A673 (cell line): ENCODE data around the gene GDF11. TPM values are rescaled to one million over a fixed set of nuclear protein-coding genes. Genes with fewer than 3 reads are reported as not detected.

Experiments
- BruUV-seq: library from RNA; stranded (reverse); fragments of 400-500 nt; replicated peaks from 2 replicates; lab custom pipeline; 2021; lab: Mats Ljungman, UMichigan
- CTCF ChIA-PET: fragments of 300-600 bp; sonication (Branson Sonifier 250); formaldehyde crosslinking; loops from one replicate; lab custom pipeline; 2022; ENCODE audit warnings: antibody characterized with exemption; lab: Charles Lee
- POLR2A ChIA-PET: fragments of 300-600 bp; sonication (Branson Sonifier 250); formaldehyde crosslinking; loops from one replicate; lab custom pipeline; 2022; ENCODE audit warnings: antibody characterized with exemption; ENCODE audit not compliant: low non-redundant PET; lab: Charles Lee
- DNase-seq: peaks from one replicate; pipeline ENCODE4 v3.0.0-alpha.2; 2015; ENCODE audit warnings: low spot score
- H3K27ac ChIP-seq: fragments of 200-600 bp; sonication (generic); 2 replicates; pipeline ENCODE4 v1.5.1; 2016; ENCODE audit warnings: mixed run types, low read depth, mild to moderate bottlenecking, mixed read lengths, antibody characterized with exemption, low read length; ENCODE audit not compliant: poor library complexity, severe bottlenecking
- H3K27me3 ChIP-seq: fragments of 200-600 bp; sonication (generic); replicated peaks from 2 replicates; pipeline ENCODE4 v1.6.1; 2017; ENCODE audit warnings: mixed run types, low read depth, mild to moderate bottlenecking, mixed read lengths, antibody characterized with exemption, low read length; ENCODE audit not compliant: insufficient read depth, poor library complexity
- H3K36me3 ChIP-seq: fragments of 200-600 bp; sonication (generic); 2 replicates; pipeline ENCODE4 v1.6.1; 2016; ENCODE audit warnings: mixed run types, mild to moderate bottlenecking, mixed read lengths, antibody characterized with exemption, low read length; ENCODE audit not compliant: insufficient read depth, poor library complexity, severe bottlenecking
- H3K4me1 ChIP-seq: fragments of 200-600 bp; sonication (generic); 2 replicates; pipeline ENCODE4 v1.6.1; 2017; ENCODE audit warnings: mixed run types, mild to moderate bottlenecking, mixed read lengths, antibody characterized with exemption, low read length; ENCODE audit not compliant: insufficient read depth, poor library complexity, severe bottlenecking
- H3K4me3 ChIP-seq: fragments of 200-600 bp; sonication (generic); 2 replicates; pipeline ENCODE4 v1.5.1; 2016; ENCODE audit warnings: low read depth, mixed run types, mild to moderate bottlenecking, mixed read lengths, low read length; ENCODE audit not compliant: poor library complexity, severe bottlenecking
- H3K9me3 ChIP-seq: fragments of 200-600 bp; sonication (generic); 2 replicates; pipeline ENCODE4 v1.6.1; 2016; ENCODE audit warnings: mixed run types, low read depth, mild to moderate bottlenecking, mixed read lengths, antibody characterized with exemption, low read length; ENCODE audit not compliant: poor library complexity, severe bottlenecking
- EZH2 ChIP-seq: fragments of 200-600 bp; sonication (generic); IDR thresholded peaks from 2 replicates; pipeline ENCODE4 v1.6.1; 2017; ENCODE audit warnings: borderline replicate concordance, low read depth, mild to moderate bottlenecking, mixed read lengths, antibody characterized with exemption, low read length; ENCODE audit not compliant: poor library complexity, severe bottlenecking
- intact Hi-C: fragments of 100-400 bp; cut with micrococcal nuclease; formaldehyde crosslinking; loops from one replicate; pipeline ENCODE4 v1.10.0; 2022; ENCODE audit not compliant: unreplicated experiment
- total RNA-seq: library from RNA; stranded (reverse); gene quantifications from 2 replicates; pipeline ENCODE4 v1.2.3, GENCODE V29; 2021
- TF ChIP-seq, protein P1 (sequence below): fragments of 300-800, 200-600 bp; sonication (generic); conservative IDR thresholded peaks from 2 replicates; pipeline ENCODE4 v1.5.1; 2017; ENCODE audit warnings: low read depth, mild to moderate bottlenecking, antibody characterized with exemption, low read length, moderate library complexity, mixed read lengths

GDF11 gene
- total RNA-seq, 1 experiment from 2014 or later, result 38.4 TPM

DNA sequence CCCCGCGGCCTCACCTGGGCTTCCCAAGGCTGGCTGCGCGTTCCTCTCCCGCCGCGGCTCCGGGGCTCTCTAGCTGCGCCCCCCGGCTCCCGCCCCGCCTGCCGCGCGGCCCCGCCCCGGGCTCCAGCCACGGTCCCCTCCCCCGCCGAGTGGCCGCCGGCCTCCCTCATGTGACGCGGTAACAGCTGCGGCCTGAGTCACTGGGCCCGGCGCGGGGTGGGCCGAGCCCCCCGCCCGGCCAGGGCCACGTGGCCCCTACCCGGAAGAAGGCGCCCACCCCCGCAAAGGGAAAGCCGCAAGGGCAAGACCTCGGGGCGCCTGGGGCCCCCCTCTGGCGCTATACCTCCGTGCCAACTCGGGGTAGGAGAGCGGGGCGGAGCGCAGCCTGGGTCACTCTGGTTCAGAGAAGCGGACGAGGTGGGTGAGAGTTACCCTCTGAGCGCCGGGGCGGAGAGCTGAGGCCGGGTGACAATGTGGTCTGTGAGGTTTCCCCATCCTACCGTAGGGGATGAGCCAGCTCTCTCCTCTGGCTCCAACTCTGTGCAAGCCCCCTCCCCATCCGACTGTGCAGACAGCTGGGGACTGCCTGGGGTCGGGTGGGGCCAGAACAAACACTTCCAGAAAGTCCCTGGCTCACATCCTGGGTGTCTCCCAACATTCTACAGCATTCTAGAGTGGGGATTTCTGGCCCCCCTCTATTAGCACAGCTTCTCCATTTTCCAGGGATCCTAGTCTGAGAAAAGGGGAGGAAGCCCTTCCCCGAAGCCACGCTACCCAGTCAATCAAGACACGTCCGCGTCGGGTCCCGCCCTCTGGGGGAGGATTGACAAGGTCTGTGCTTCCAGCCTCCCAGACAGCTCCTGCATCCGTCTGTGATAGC lies 13.7 kb upstream of the GDF11 start, which contains the start of gene CD63:
Gene CD63 (minus strand): TSS at position 71 of the 880 bp plus-strand sequence. CDS start 668 bp downstream, outside the sequence.
- no peak for TF ChIP-seq EZH2
- TF ChIP-seq, protein P1, sequence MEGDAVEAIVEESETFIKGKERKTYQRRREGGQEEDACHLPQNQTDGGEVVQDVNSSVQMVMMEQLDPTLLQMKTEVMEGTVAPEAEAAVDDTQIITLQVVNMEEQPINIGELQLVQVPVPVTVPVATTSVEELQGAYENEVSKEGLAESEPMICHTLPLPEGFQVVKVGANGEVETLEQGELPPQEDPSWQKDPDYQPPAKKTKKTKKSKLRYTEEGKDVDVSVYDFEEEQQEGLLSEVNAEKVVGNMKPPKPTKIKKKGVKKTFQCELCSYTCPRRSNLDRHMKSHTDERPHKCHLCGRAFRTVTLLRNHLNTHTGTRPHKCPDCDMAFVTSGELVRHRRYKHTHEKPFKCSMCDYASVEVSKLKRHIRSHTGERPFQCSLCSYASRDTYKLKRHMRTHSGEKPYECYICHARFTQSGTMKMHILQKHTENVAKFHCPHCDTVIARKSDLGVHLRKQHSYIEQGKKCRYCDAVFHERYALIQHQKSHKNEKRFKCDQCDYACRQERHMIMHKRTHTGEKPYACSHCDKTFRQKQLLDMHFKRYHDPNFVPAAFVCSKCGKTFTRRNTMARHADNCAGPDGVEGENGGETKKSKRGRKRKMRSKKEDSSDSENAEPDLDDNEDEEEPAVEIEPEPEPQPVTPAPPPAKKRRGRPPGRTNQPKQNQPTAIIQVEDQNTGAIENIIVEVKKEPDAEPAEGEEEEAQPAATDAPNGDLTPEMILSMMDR, result no peak
- POLR2A ChIA-PET, result no interaction called here
- Histone ChIP-seq H3K4me3 (peak within 1 kb of the TSS; percentile 85), H3K36me3 (peaks cover 31% of the 10 kb centered on the region), H3K27ac (peak within 1 kb of the TSS; percentile 92), H3K27me3 (no peaks in the 10 kb centered on the region), H3K4me1 (peaks cover 16% of the 10 kb centered on the region), H3K9me3 (no peaks in the 10 kb centered on the region)
- peak; percentile 94 for DNase-seq
- CTCF ChIA-PET, result interaction anchor here (1.0 to 1.7 kb wide), 2 partner anchors 9 to 72 kb away, joined by 4 read pairs; no protein-coding TSS in a partner anchor
- no TSS peak for BruUV-seq
- intact Hi-C loops, result no loop called here

DNA sequence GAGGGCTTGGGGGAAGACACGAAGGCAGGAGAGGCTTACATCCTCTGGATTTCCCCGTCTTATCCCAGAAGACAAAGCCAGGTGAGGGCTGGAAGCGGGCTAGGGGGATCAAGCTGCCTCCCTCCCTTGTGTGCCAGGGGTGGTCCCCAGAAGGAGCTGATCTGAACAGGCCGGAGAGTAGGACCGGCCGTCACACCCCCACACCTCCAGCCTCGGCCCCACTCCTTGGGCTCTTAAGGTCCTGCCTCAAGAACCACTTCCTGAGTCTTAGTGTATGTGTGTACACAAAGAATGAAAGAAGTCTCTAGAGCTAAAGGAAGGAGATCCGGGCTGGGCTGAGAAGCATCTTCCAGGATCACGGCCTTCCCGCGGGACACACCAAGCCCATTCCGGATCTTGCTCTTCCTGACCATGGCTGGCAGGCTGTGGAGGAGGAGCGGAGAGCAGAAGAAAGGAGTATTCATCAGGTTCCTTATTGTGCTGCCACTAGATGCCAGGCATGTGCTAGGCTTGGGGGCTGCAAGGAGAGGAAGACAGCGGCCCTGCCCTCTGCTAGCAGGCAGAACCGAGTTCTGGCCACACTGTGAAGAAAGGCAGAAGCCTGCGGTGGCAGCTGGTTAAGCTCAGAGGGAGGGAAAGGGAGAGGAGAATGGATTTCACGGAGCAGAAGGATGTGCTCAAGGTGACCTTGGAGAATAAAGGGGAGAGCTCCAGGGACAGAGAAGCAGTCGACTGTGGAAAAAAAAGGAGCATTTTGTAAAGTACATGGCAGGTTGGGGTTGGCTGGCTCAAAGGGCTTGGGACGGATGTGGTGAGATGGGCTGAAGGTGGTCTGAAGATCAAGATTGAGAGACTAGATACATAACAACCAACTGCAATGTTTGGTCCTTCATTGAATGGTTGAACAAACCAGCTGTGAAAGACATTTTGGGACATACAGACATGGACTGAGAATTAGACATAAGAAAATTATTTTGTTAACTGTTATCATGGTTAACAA lies 12.8 kb upstream of the GDF11 start:
- TF ChIP-seq EZH2, result no peak
- TF ChIP-seq, protein P1, result 0 out of 2 replicates have a peak, but pooled peaks have one; percentile 20
- TSS peak; percentile 60 for BruUV-seq

GRCh38 chr12:55732288-55732687 lies 10.6 kb upstream of the GDF11 start:
- no TSS peak for BruUV-seq
- Histone ChIP-seq H3K4me1 (peaks cover 17% of the 10 kb centered on the region), H3K27me3 (no peaks in the 10 kb centered on the region), H3K27ac (no peak overlapping the region), H3K4me3 (no peak overlapping the region), H3K9me3 (no peaks in the 10 kb centered on the region), H3K36me3 (peaks cover 5% of the 10 kb centered on the region)
- DNase-seq, result no peak
- POLR2A ChIA-PET, result no interaction called here
- CTCF ChIA-PET, result no interaction called here
- TF ChIP-seq EZH2, result no peak
- TF ChIP-seq, protein P1, result no peak
- intact Hi-C loops, result no loop called here

More for the DNA sequence above, 12.8 kb upstream of the GDF11 start:
- POLR2A ChIA-PET, result no interaction called here
- Histone ChIP-seq H3K4me3 (peak overlapping the region; percentile 85), H3K27ac (peak overlapping the region; percentile 92), H3K4me1 (peaks cover 12% of the 10 kb centered on the region), H3K9me3 (no peaks in the 10 kb centered on the region), H3K36me3 (peaks cover 26% of the 10 kb centered on the region), H3K27me3 (no peaks in the 10 kb centered on the region)
- DNase-seq, result no peak
- intact Hi-C loops, result no loop called here
- CTCF ChIA-PET, result interaction anchor here (0.6 to 1.7 kb wide), 3 partner anchors 9 to 73 kb away, joined by 4 to 12 read pairs (median 4); no protein-coding TSS in a partner anchor
